Tibial nerve (tissue), 4 donors: ENCODE results near the gene HRH2.
A peak's percentile ranks its signal among the peaks of the same experiment; 100 is the strongest.

Experiments
- EP300 ChIP-seq, 2 donors: sonication (generic); formaldehyde crosslinking; IDR thresholded peaks; one replicate each; pipeline ENCODE4 v1.6.1; 2017; ENCODE audit warnings: antibody characterized with exemption in 2 of 2, mild to moderate bottlenecking in 1 of 2
- POLR2A ChIP-seq, 2 donors: fragments of 450-650 bp; IDR thresholded peaks; one replicate each; pipeline ENCODE4 v1.6.1; 2017; ENCODE audit warnings: antibody characterized with exemption in 2 of 2, mild to moderate bottlenecking in 2 of 2, moderate library complexity in 2 of 2
- TF ChIP-seq, protein P1 (sequence below), 5 experiments: fragments of 200-600 bp in 3 of 5; fragments of 450-650 bp in 2 of 5; sonication (generic) in 3 of 5; IDR thresholded peaks; one replicate each; pipeline ENCODE4 v1.5.1; 2016 to 2019; ENCODE audit warnings: antibody characterized with exemption in 5 of 5, mild to moderate bottlenecking in 3 of 5, moderate library complexity in 2 of 5

DNA sequence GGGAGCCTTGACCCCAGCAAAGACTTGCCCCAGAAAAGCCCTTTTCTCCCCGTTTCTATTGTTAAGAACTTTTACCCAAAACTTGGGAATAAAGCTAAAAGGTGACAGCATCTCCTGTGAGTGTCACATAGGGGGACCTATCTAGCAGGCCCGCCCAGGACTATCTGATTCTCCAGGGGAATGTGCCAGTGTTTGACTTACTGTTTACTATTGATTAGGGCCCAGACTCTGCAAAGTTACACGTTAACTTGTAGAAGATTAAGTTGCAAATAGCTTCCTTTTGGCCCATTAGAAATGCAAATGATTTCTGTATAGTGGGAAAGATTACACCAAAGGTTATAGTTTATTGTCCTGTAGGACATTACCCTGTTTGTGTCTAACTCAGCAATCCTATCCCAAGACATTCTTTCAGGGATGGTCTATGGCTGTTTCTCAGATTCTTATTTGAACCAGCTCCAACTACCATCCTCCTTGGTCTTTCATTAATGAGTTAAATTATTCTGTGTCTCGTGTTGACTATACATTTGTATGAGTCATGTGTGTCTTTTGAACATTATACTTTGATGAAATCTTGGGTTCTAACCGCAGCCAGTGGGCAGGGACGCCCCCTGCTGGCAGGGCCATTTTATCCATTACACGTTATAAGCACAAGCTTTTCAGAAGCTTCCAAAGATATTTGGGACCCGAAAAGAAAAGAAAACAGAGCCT lies 60.7 kb downstream of the HRH2 start:
- TF ChIP-seq POLR2A (IDR thresholded peaks at IDR 0.05) (no peak), EP300 (IDR thresholded peaks at IDR 0.05) (no peak)
- TF ChIP-seq, protein P1, sequence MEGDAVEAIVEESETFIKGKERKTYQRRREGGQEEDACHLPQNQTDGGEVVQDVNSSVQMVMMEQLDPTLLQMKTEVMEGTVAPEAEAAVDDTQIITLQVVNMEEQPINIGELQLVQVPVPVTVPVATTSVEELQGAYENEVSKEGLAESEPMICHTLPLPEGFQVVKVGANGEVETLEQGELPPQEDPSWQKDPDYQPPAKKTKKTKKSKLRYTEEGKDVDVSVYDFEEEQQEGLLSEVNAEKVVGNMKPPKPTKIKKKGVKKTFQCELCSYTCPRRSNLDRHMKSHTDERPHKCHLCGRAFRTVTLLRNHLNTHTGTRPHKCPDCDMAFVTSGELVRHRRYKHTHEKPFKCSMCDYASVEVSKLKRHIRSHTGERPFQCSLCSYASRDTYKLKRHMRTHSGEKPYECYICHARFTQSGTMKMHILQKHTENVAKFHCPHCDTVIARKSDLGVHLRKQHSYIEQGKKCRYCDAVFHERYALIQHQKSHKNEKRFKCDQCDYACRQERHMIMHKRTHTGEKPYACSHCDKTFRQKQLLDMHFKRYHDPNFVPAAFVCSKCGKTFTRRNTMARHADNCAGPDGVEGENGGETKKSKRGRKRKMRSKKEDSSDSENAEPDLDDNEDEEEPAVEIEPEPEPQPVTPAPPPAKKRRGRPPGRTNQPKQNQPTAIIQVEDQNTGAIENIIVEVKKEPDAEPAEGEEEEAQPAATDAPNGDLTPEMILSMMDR (IDR thresholded peaks at IDR 0.05) = peak in 4 of 5 experiments; percentile 32 to 43 (median 35)
